Measurements from ENCODE around the gene S100Z. TPM values are rescaled to one million over a fixed set of nuclear protein-coding genes. Genes with fewer than 3 reads are reported as not detected.
A peak's percentile ranks its signal among the peaks of the same experiment; 100 is the strongest.
"Not testable (repeated sequence)": the region's sequence is repeated elsewhere in the genome, so short reads cannot be mapped to it uniquely, and the experiment has no call there.

The S100Z gene
- total RNA-seq, 1 donor from 2014 or later, result 0.80 TPM

GRCh38 chr5:76819851-76820525 lies 29.8 kb upstream of the S100Z start:
- H3K36me3 Mint-ChIP-seq, result peaks cover 5% of the 10 kb centered on the region
- peak overlapping the region; percentile 64 for H3K27ac Mint-ChIP-seq
- H3K4me3 Mint-ChIP-seq, result peak overlapping the region; percentile 80
- no peak for TF ChIP-seq CTCF (IDR thresholded peaks at IDR 0.05; ENCODE audit: unreplicated experiment)
- no peaks in the 10 kb centered on the region for H3K9me3 Mint-ChIP-seq
- H3K4me1 Mint-ChIP-seq, result peaks cover 18% of the 10 kb centered on the region
- peaks cover 30% of the 10 kb centered on the region for H3K27me3 Mint-ChIP-seq (ENCODE audit: low read depth)
- no peak for DNase-seq (ENCODE audit: low spot score in 2 of 2, unreplicated experiment in 2 of 2)

GRCh38 chr5:76820526-76820890 lies 29.3 kb upstream of the S100Z start:
- DNase-seq (ENCODE audit: low spot score in 2 of 2, unreplicated experiment in 2 of 2), result no peak
- H3K36me3 Mint-ChIP-seq, result peaks cover 5% of the 10 kb centered on the region
- peak overlapping the region; percentile 80 for H3K4me3 Mint-ChIP-seq
- no peak for TF ChIP-seq CTCF (IDR thresholded peaks at IDR 0.05; ENCODE audit: unreplicated experiment)
- H3K9me3 Mint-ChIP-seq, result no peaks in the 10 kb centered on the region
- H3K27ac Mint-ChIP-seq, result no peak overlapping the region
- H3K4me1 Mint-ChIP-seq, result peaks cover 18% of the 10 kb centered on the region
- peaks cover 30% of the 10 kb centered on the region for H3K27me3 Mint-ChIP-seq (ENCODE audit: low read depth)

GRCh38 chr5:76821136-76821535 lies 28.7 kb upstream of the S100Z start:
- Mint-ChIP-seq H3K36me3 (peaks cover 5% of the 10 kb centered on the region), H3K27me3 (ENCODE audit: low read depth) (peaks cover 30% of the 10 kb centered on the region), H3K4me1 (peaks cover 18% of the 10 kb centered on the region), H3K9me3 (no peaks in the 10 kb centered on the region), H3K4me3 (no peak overlapping the region), H3K27ac (no peak overlapping the region)
- no peak for DNase-seq (ENCODE audit: low spot score in 2 of 2, unreplicated experiment in 2 of 2)
- TF ChIP-seq CTCF (IDR thresholded peaks at IDR 0.05; ENCODE audit: unreplicated experiment), result no peak

DNA sequence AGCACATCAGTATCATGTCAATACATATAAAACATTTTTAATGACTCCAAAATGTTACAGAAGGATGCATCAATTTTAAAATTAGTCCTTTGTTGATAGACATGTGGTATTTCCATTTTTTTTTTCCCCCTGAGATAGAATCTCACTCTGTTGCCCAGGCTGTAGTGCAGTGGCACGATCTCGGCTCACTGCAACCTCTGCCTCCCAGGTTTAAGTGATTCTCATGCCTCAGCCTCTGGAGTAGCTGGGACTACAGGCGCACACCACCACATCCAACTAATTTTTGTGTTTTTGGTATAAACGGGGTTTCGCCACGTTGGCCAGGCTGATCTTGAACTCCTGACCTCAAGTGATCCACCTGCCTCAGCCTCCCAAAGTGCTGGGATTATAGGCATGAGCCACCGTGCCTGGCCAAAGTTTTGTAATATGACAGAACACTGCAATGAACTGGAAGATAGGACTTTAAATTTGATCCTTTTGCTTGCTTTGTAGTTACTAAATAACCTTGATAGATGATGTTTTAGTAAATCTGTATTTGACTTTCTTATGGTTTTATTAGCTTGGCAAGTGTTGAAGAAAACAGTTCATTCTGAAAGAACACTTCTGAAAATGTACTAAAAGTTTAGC lies 27.6 kb upstream of the S100Z start:
- peak overlapping the region; percentile 27 for H3K27ac Mint-ChIP-seq
- peaks cover 18% of the 10 kb centered on the region for H3K4me1 Mint-ChIP-seq
- DNase-seq (ENCODE audit: low spot score in 2 of 2, unreplicated experiment in 2 of 2); H3K36me3 Mint-ChIP-seq; H3K9me3 Mint-ChIP-seq; H3K4me3 Mint-ChIP-seq: not testable (repeated sequence)
- peaks cover 27% of the 10 kb centered on the region for H3K27me3 Mint-ChIP-seq (ENCODE audit: low read depth)

DNA sequence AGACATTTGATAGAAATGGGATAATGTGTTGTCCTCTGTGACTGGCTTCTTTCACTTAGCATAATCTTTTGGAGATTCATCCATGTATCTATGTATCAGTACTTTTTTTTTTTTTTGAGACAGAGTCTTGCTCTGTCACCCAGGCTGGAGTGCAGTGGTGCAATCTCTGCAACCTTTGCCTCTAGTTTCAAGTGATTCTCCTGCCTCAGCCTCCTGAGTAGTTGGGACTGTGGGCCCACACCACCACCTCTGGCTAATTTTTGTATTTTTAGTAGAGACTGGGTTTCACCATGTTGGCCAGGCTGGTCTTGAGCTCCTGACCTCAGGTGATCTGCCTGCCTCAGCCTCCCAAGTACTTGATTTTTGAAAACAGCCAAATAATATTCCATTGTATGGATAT lies 23.4 kb upstream of the S100Z start:
- not testable (repeated sequence) for H3K27ac Mint-ChIP-seq; H3K4me1 Mint-ChIP-seq; H3K9me3 Mint-ChIP-seq; DNase-seq (ENCODE audit: low spot score in 2 of 2, unreplicated experiment in 2 of 2); H3K27me3 Mint-ChIP-seq (ENCODE audit: low read depth); H3K4me3 Mint-ChIP-seq; H3K36me3 Mint-ChIP-seq

DNA sequence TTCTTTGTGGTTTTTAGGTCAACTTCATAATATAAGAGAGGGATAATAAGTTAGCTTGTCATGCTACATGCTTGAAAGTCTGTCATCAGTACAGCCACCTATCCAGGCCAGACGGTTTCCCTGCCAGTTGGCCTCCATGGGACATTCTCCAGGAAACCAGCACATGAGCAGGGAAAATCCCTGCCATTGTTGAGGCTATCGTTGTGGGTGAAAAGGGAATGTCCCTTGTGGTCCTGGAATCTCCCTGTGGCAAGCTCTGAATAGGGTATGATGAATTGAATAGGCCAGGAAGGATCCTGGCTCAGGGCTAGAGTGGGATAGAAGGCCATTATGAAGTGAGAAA lies 18.7 kb upstream of the S100Z start:
- no peak for TF ChIP-seq CTCF (IDR thresholded peaks at IDR 0.05; ENCODE audit: unreplicated experiment)
- peak overlapping the region; percentile 25 for H3K27ac Mint-ChIP-seq
- no peaks in the 10 kb centered on the region for H3K27me3 Mint-ChIP-seq (ENCODE audit: low read depth)
- no peaks in the 10 kb centered on the region for H3K9me3 Mint-ChIP-seq
- peaks cover 8% of the 10 kb centered on the region for H3K4me1 Mint-ChIP-seq
- H3K4me3 Mint-ChIP-seq, result no peak overlapping the region
- DNase-seq (ENCODE audit: low spot score in 2 of 2, unreplicated experiment in 2 of 2), result no peak
- no peaks in the 10 kb centered on the region for H3K36me3 Mint-ChIP-seq
